Astrocyte (in vitro differentiated cells and primary cell): Measurements from ENCODE around the gene HAUS7. TPM values are rescaled to one million over a fixed set of nuclear protein-coding genes. Genes with fewer than 3 reads are reported as not detected.

Experiments
- DNase-seq: peaks from one replicate; pipeline ENCODE4 v3.0.0-alpha.2; 2010; ENCODE audit warnings: low read depth
- FAIRE-seq: peaks from 2 replicates; lab custom pipeline; 2011; peaks lifted over from hg19 to GRCh38; lab: Jason Lieb, UNC
- H2AFZ ChIP-seq: 2 replicates; pipeline ENCODE4 v1.6.0; 2012; ENCODE audit warnings: low read depth, low read length, inconsistent platforms
- H3K27ac ChIP-seq: 2 replicates; pipeline ENCODE4 v1.5.1; 2011; ENCODE audit warnings: low read depth, low read length, inconsistent platforms
- H3K27me3 ChIP-seq: 2 replicates; pipeline ENCODE4 v1.6.0; 2011; ENCODE audit warnings: low read length, inconsistent platforms; ENCODE audit not compliant: insufficient read depth
- H3K36me3 ChIP-seq: 2 replicates; pipeline ENCODE4 v1.5.1; 2011; ENCODE audit warnings: low read length, inconsistent platforms; ENCODE audit not compliant: insufficient read depth
- H3K4me1 ChIP-seq: 2 replicates; pipeline ENCODE4 v1.5.1; 2011; ENCODE audit warnings: low read length, inconsistent platforms; ENCODE audit not compliant: insufficient read depth
- H3K4me2 ChIP-seq: 2 replicates; pipeline ENCODE4 v1.6.0; 2012; ENCODE audit warnings: low read length, inconsistent platforms
- H3K4me3 ChIP-seq: 2 replicates; pipeline ENCODE4 v1.5.1; 2011; ENCODE audit warnings: low read depth, mild to moderate bottlenecking, low read length, inconsistent platforms; ENCODE audit not compliant: insufficient read depth
- H3K79me2 ChIP-seq: 2 replicates; pipeline ENCODE4 v1.6.0; 2012; ENCODE audit warnings: mild to moderate bottlenecking, low read length, inconsistent platforms; ENCODE audit not compliant: insufficient read depth
- H3K9ac ChIP-seq: 2 replicates; pipeline ENCODE4 v1.6.0; 2012; ENCODE audit warnings: mild to moderate bottlenecking, low read length, inconsistent platforms
- H3K9me3 ChIP-seq: 2 replicates; pipeline ENCODE4 v1.5.1; 2012; ENCODE audit warnings: low read depth, mild to moderate bottlenecking, low read length, inconsistent platforms; ENCODE audit not compliant: insufficient read depth
- H4K20me1 ChIP-seq: 2 replicates; pipeline ENCODE4 v1.6.0; 2012; ENCODE audit warnings: low read length, inconsistent platforms; ENCODE audit not compliant: insufficient read depth
- H3K27ac Mint-ChIP-seq: one replicate; pipeline ENCODE4 v1.8.0; 2021; ENCODE audit warnings: mild to moderate bottlenecking, mixed read lengths; ENCODE audit not compliant: unreplicated experiment
- H3K27me3 Mint-ChIP-seq: one replicate; pipeline ENCODE4 v1.8.0; 2021; ENCODE audit warnings: low read depth, mixed read lengths; ENCODE audit not compliant: unreplicated experiment
- H3K36me3 Mint-ChIP-seq: one replicate; pipeline ENCODE4 v1.8.0; 2021; ENCODE audit warnings: low read depth, mixed read lengths; ENCODE audit not compliant: unreplicated experiment
- H3K4me1 Mint-ChIP-seq: one replicate; pipeline ENCODE4 v1.8.0; 2021; ENCODE audit warnings: low read depth, mixed read lengths; ENCODE audit not compliant: unreplicated experiment
- H3K4me3 Mint-ChIP-seq: one replicate; pipeline ENCODE4 v1.8.0; 2021; ENCODE audit warnings: mild to moderate bottlenecking, moderate library complexity, mixed read lengths; ENCODE audit not compliant: unreplicated experiment
- H3K9me3 Mint-ChIP-seq: one replicate; pipeline ENCODE4 v1.8.0; 2021; ENCODE audit warnings: mild to moderate bottlenecking, mixed read lengths; ENCODE audit not compliant: unreplicated experiment
- EZH2 ChIP-seq: IDR thresholded peaks from 2 replicates; pipeline ENCODE4 v1.6.1; 2012; ENCODE audit warnings: mild to moderate bottlenecking, low read length, inconsistent platforms; ENCODE audit not compliant: insufficient read depth
- total RNA-seq: library from RNA; stranded (reverse); gene quantifications from 2 replicates; pipeline ENCODE4 v1.2.1, GENCODE V29; 2021
- TF ChIP-seq, protein P1 (sequence below): IDR thresholded peaks from 2 replicates; pipeline ENCODE4 v1.5.1; 2011; ENCODE audit warnings: low read depth, mild to moderate bottlenecking, inconsistent platforms, low read length, moderate library complexity; ENCODE audit not compliant: insufficient read depth

The HAUS7 gene
- total RNA-seq, 1 donor from 2014 or later = 12.1 TPM

DNA sequence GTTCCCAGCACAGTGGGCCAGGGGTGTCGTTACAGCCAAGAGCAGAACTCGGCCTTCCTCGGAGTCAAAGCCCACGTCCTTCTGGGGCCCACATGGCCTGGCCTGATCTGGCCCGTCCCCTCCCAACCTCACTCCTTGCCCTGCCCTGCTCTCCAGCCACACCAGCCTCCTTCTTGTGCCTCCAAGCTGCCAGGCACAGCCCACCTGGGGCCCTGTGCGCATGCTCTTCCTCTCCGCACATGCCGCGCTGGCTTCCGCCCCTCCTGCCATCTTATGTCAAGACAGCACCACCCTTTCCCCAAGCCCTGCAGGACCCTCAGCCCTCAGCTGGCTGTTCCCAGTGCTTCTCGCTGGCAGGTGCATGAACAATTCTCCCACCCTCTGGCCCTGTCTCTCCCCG, 6.8 kb downstream of the HAUS7 start:
- H3K9me3 Mint-ChIP-seq = no peaks in the 10 kb centered on the region
- H3K4me2 ChIP-seq = no peak overlapping the region
- no peak overlapping the region for H3K27ac Mint-ChIP-seq

GRCh38 chrX:153463031-153463430, 7.3 kb downstream of the HAUS7 start:
- no peaks in the 10 kb centered on the region for H3K9me3 Mint-ChIP-seq

More for the DNA sequence above, 6.8 kb downstream of the HAUS7 start:
- no peak overlapping the region for H2AFZ ChIP-seq
- peaks cover 3% of the 10 kb centered on the region for H3K79me2 ChIP-seq
- Mint-ChIP-seq H3K4me3 (no peak overlapping the region), H3K36me3 (no peaks in the 10 kb centered on the region), H3K27me3 (no peaks in the 10 kb centered on the region), H3K4me1 (peaks cover 14% of the 10 kb centered on the region)
- H3K9ac ChIP-seq = no peak overlapping the region
- DNase-seq (no peak), FAIRE-seq (no peak)
- no peaks in the 10 kb centered on the region for H3K27me3 ChIP-seq
- H3K27ac ChIP-seq = no peak overlapping the region
- peaks cover 14% of the 10 kb centered on the region for H3K4me1 ChIP-seq
- no peak overlapping the region for H3K4me3 ChIP-seq
- no peaks in the 10 kb centered on the region for H3K36me3 ChIP-seq
- TF ChIP-seq, protein P1, sequence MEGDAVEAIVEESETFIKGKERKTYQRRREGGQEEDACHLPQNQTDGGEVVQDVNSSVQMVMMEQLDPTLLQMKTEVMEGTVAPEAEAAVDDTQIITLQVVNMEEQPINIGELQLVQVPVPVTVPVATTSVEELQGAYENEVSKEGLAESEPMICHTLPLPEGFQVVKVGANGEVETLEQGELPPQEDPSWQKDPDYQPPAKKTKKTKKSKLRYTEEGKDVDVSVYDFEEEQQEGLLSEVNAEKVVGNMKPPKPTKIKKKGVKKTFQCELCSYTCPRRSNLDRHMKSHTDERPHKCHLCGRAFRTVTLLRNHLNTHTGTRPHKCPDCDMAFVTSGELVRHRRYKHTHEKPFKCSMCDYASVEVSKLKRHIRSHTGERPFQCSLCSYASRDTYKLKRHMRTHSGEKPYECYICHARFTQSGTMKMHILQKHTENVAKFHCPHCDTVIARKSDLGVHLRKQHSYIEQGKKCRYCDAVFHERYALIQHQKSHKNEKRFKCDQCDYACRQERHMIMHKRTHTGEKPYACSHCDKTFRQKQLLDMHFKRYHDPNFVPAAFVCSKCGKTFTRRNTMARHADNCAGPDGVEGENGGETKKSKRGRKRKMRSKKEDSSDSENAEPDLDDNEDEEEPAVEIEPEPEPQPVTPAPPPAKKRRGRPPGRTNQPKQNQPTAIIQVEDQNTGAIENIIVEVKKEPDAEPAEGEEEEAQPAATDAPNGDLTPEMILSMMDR = no peak
- TF ChIP-seq EZH2 = no peak
- H3K9me3 ChIP-seq = no peaks in the 10 kb centered on the region
- no peaks in the 10 kb centered on the region for H4K20me1 ChIP-seq

DNA sequence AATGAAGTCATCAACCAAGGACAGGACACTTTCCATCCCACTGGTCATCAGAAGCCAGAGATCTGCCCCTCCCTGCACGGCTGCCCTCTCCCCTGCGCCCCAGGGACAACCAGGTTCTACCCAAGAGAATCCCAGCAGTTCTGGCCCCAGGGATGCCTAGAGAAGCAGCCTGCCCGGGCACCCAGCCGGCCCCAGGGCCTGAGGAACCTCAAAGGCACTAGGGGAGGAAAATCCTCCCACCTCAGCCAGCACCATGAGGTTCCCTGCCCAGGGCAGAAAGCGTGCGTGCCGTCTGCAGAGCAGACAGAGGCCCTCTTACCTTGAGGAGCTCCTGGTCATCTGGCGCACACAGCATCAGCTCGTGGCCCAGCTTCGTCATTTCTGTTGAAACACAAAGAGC, 8.1 kb downstream of the HAUS7 start:
- FAIRE-seq = no peak
- Histone ChIP-seq H3K4me3 (no peak overlapping the region), H3K79me2 (no peaks in the 10 kb centered on the region), H4K20me1 (no peaks in the 10 kb centered on the region), H3K4me1 (peaks cover 14% of the 10 kb centered on the region), H3K9me3 (no peaks in the 10 kb centered on the region), H3K27me3 (no peaks in the 10 kb centered on the region), H2AFZ (no peak overlapping the region), H3K9ac (no peak overlapping the region), H3K4me2 (no peak overlapping the region), H3K36me3 (no peaks in the 10 kb centered on the region), H3K27ac (no peak overlapping the region)
- Mint-ChIP-seq H3K36me3 (no peaks in the 10 kb centered on the region), H3K4me1 (peaks cover 14% of the 10 kb centered on the region), H3K9me3 (no peaks in the 10 kb centered on the region), H3K27ac (no peak overlapping the region), H3K4me3 (no peak overlapping the region), H3K27me3 (no peaks in the 10 kb centered on the region)
- TF ChIP-seq, protein P1 = no peak
- TF ChIP-seq EZH2 = no peak
- DNase-seq = no peak

More at GRCh38 chrX:153463031-153463430, 7.3 kb downstream of the HAUS7 start:
- H3K9ac ChIP-seq = no peak overlapping the region
- H3K27ac ChIP-seq = no peak overlapping the region
- H4K20me1 ChIP-seq = no peaks in the 10 kb centered on the region
- H3K4me2 ChIP-seq = no peak overlapping the region
- Mint-ChIP-seq H3K27ac (no peak overlapping the region), H3K36me3 (no peaks in the 10 kb centered on the region), H3K4me1 (peaks cover 14% of the 10 kb centered on the region), H3K4me3 (no peak overlapping the region), H3K27me3 (no peaks in the 10 kb centered on the region)
- FAIRE-seq (no peak), DNase-seq (no peak)
- no peak overlapping the region for H2AFZ ChIP-seq
- no peak overlapping the region for H3K4me3 ChIP-seq
- H3K4me1 ChIP-seq = peaks cover 14% of the 10 kb centered on the region
- no peak for TF ChIP-seq EZH2
- TF ChIP-seq, protein P1 = no peak
- no peaks in the 10 kb centered on the region for H3K9me3 ChIP-seq
- no peaks in the 10 kb centered on the region for H3K27me3 ChIP-seq
- H3K36me3 ChIP-seq = no peaks in the 10 kb centered on the region
- no peaks in the 10 kb centered on the region for H3K79me2 ChIP-seq
